NCI-H510A (cell line): ENCODE measurements around the gene ALDH9A1.
"Not testable (repeated sequence)": the region's sequence is repeated elsewhere in the genome, so short reads cannot be mapped to it uniquely, and the experiment has no call there.

ENCODE experiments used
- DNase-seq: peaks from one replicate; lab custom pipeline; 2025; lab: John Stamatoyannopoulos, UW

Gene ALDH9A1

DNA sequence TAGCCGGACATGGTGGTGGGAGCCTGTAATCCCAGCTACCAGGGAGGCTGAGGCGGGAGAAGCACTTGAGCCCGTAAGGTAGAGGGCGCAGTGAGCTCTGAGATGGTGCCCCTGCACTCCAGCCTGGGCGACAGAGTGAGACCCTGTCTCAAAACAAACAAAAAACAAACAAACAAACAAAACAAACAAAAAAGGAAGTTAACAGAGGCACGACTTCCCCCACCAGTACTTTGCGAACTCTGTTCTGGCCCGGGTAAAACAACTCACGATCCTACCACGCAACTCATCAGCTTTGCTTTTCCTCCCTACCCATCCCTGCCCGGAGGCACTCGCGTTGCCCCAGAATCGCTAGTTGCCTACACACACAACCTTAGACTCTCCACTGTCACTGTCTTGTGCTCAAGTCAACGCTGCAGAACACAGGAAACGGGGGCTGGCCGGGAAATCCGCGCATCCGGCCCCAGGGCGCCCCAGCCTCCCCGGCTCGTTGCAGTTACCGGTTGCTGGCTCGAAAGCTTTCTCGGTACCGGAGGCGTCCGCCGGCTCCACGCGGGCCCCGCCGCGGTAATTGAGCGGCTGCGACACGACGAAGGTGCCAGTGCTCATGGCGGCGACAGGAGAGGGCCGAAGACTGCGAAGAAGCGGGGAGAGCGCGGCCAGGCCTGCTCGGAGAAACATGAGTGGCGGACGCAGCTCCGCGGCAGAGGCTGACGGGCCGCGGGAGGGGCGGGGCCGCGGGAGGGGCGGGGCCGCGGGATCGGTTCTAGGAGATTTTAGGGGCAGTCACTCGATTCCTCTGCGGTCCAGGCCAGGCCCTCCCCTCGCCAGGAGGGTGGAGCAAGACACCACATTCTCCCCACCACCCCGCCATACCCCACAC is at the start of gene ALDH9A1:
Gene ALDH9A1, minus strand, starts transcription at position 682 of the 880 bp plus-strand sequence. Its CDS starts 4 bp downstream, at position 678.
- DNase-seq: peak; percentile 87

- no peak for DNase-seq
Observed at GRCh38 chr1:165747632-165748447, 49.5 kb upstream of the ALDH9A1 start.

DNA sequence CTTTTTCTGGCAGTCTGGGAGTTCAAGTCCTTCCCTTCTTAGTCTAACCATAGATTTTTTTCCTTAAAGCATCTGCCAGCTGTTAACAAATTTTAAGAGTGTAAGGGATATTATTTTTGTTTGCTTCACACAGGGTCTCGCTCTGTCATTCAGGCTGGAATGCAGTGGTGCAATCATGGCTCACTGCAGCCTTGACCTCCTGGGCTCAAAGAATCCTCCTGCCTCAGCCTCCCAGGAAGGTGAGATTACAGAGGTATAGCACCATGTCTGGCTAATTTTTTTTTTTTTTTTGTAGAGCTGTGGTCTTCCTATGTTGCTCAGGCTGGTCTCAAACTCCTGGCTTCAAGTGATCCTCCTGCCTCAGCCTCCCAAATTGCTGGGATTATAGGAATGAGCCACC is 46.6 kb upstream of the ALDH9A1 start:
- DNase-seq: not testable (repeated sequence)

GRCh38 chr1:165742194-165742593 is 43.8 kb upstream of the ALDH9A1 start:
- no peak for DNase-seq

- DNase-seq: peak; percentile 18
Observed at GRCh38 chr1:165738794-165739193, 40.4 kb upstream of the ALDH9A1 start.

GRCh38 chr1:165737196-165737595 is 38.8 kb upstream of the ALDH9A1 start:
- DNase-seq: no peak

DNA sequence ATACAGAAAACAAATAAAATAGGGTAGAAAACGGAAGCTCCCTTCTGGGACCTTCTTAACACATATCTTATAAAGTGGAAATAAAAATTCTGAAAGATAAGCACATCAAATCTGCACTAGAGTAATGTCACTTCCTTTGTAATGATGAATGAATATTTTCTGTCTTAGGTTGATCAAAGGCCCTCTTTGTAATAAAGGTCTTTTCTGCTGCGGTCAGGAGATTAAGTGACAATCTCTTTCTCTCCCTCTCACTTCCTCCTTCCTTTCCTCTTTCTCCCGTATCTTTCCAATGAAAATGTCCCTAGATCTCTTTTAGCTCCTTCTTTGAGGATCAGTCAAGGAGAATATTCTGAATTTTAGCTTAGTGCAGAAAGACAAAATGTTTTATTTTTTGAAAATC is 36.5 kb upstream of the ALDH9A1 start:
- no peak for DNase-seq

- DNase-seq: no peak
Observed at GRCh38 chr1:165726841-165727240, 28.5 kb upstream of the ALDH9A1 start.

DNA sequence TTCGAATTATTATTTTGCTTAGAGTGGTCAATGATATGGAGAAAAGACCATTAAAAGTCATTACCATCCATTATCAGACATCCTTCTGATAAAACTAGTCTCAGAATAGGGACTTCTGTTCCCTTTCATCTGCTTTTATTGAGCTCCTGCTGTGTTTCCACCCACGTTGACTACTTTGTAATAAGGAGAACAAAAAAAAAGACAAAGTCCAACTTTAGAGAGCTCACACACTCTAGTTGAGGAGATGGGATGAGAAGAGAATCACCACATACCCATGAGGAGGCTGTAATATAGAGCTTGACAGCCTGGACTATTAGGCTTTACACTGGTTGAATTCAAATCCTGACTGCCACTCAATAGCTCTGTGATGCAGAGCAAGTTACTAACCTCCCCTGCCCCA is 27.8 kb upstream of the ALDH9A1 start:
- DNase-seq: no peak

- DNase-seq: no peak
Observed at GRCh38 chr1:165717918-165718515, 19.7 kb upstream of the ALDH9A1 start.

- not testable (repeated sequence) for DNase-seq
Observed at GRCh38 chr1:165716265-165717051, 18.1 kb upstream of the ALDH9A1 start.

DNA sequence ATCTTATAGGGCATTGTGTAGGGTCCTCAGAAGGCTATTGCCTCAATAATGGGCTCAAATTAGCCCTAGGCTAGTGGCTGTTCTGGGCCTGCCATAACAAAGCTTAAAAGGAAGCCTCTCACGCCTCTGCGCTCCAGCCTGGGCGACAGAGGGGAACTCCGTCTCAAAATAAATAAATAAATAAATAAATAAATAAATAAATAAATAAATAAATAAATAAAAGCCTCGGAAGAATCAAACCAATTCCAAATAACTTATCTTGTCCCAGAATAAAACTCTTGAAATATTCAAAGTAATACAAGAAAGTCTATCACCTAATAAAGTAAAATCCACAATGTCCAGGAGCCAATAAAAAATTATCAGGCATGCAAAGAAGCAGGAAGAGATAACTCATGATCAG is 14.4 kb upstream of the ALDH9A1 start:
- DNase-seq: no peak

DNA sequence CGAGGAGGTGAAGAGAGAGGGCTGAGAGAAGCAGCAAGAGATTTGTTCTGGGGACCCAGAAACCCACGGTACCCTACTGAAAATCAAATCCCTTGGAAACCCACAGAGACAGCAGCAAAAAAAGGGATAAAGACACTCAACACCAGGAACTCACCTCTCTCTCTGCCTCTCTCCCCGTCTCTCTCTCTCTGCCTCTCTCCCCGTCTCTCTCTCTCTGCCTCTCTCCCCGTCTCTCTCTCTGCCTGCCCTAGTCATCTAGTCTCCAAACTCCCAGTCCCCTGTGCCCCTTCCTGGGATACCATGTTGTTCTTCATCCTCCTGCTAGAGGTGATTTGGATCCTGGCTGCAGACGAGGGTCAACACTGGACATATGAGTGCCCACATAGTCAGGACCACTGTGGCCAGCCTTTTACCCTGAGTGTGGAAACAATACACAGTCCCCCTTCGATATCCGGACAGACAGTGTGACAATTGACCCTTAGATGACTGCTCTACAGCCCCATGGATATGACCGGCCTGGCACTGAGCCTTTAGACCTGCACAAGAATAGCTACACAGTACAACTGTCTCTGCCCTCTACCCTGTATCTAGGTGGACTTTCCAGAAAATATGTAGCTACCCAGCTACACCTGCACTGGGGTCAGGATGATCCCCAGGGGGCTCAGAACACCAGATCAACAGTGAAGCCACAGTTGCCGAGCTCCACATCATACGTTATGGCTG is 9.8 kb upstream of the ALDH9A1 start:
- no peak for DNase-seq

DNA sequence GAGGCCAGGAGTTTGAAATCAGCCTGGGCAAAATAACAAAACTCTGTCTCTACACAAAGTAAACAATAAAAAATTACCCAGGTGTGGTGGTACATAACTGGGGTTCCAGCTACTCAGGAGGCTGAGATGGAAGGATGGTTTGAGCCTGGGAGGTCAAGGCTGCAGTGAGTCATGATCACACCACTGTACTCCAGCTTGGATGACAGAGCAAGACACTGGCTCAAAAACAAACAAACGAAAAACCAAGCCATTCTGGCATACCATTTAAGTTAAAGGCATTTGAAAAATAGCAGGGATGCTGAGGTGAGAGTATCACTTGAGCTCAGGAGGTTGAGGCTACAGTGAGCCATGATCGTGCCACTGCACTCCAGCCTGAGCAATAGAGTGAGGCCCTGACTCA is 5.3 kb upstream of the ALDH9A1 start:
- DNase-seq: no peak

GRCh38 chr1:165701922-165702321 is 3.6 kb upstream of the ALDH9A1 start:
- DNase-seq: not testable (repeated sequence)

GRCh38 chr1:165699577-165699976 is 1.2 kb upstream of the ALDH9A1 start:
- no peak for DNase-seq

DNA sequence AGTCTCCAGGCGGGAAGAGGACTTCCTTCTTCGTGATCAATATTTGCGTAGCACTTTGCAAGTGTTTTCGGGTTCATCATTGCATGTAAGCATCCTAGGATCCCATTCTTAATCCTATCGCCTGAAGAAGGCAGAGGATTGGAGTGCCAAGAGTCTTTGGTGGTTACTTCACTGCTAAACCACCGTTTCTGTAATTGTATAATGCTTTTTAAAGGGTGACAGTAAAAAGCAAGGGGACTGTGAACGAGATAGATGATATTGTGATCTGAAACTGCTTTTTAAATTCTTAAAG is 345 bp upstream of the ALDH9A1 start:
- DNase-seq: no peak

DNA sequence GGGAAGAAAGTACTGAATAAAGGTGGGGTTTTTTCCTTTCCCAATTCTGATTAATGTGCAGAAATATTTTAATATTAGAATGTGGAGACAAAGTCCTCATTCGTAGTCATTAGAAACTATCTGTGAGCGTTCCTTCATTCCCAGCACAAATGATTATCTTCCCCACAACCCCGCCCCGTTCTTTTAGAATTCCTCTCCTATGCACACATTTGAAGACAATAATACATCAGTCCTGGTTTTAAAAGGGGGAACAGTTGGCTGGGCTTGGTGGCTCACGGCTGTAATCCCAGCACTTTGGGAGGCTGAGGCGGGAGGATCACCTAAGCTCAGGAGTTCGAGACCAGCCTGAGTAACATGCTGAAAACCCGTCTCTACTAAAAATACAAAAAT is 876 bp downstream of the ALDH9A1 start:
- DNase-seq: no peak

- no peak for DNase-seq
Observed at GRCh38 chr1:165696625-165697100, 1.7 kb downstream of the ALDH9A1 start.

GRCh38 chr1:165695031-165695430 is 3.3 kb downstream of the ALDH9A1 start:
- no peak for DNase-seq

- no peak for DNase-seq
Observed at GRCh38 chr1:165688046-165688445, 10.3 kb downstream of the ALDH9A1 start.
